Kidney (tissue), 14 donors: ENCODE results near the gene FIGNL2. TPM values are rescaled to one million over a fixed set of nuclear protein-coding genes. Genes with fewer than 3 reads are reported as not detected.

Source experiments
- DNase-seq, 5 donors: peaks; one replicate each; pipeline ENCODE4 v3.0.0-alpha.2; 2013 to 2020
- FAIRE-seq: peaks from 2 replicates; lab custom pipeline; 2012; peaks lifted over from hg19 to GRCh38; lab: Jason Lieb, UNC
- H3K27ac ChIP-seq, 2 donors: one replicate each; pipeline ENCODE4 v1.7.0; 2013; ENCODE audit warnings: low read depth in 2 of 2, low read length in 2 of 2, inconsistent platforms in 1 of 2
- H3K27me3 ChIP-seq: one replicate; pipeline ENCODE4 v1.7.1; 2013; ENCODE audit warnings: low read length, inconsistent platforms; ENCODE audit not compliant: control insufficient read depth, insufficient read depth
- H3K36me3 ChIP-seq, 3 donors: one replicate each; pipeline versions ENCODE4 v1.7.0 to v1.7.1; 2013; ENCODE audit warnings: low read length in 3 of 3, control low read depth in 1 of 3, inconsistent platforms in 1 of 3; ENCODE audit not compliant: insufficient read depth in 3 of 3, control insufficient read depth in 2 of 3
- H3K4me1 ChIP-seq, 3 donors: one replicate each; pipeline versions ENCODE4 v1.7.0 to v1.7.1; 2013; ENCODE audit warnings: low read length in 3 of 3, inconsistent platforms in 1 of 3, low read depth in 1 of 3; ENCODE audit not compliant: control insufficient read depth in 2 of 3, insufficient read depth in 2 of 3
- H3K4me3 ChIP-seq, 3 donors: one replicate each; pipeline versions ENCODE4 v1.7.0 to v1.8.1; 2013; ENCODE audit warnings: low read length in 3 of 3, control low read depth in 1 of 3, inconsistent platforms in 1 of 3
- H3K9ac ChIP-seq, 3 donors: one replicate each; pipeline versions ENCODE4 v1.7.0 to v1.7.1; 2013; ENCODE audit warnings: low read length in 3 of 3, control low read depth in 1 of 3, inconsistent platforms in 1 of 3
- H3K9me3 ChIP-seq, 3 donors: one replicate each; pipeline versions ENCODE4 v1.7.0 to v1.7.1; 2013; ENCODE audit warnings: low read length in 3 of 3, control low read depth in 1 of 3, inconsistent platforms in 1 of 3; ENCODE audit not compliant: control insufficient read depth in 2 of 3, insufficient read depth in 1 of 3
- CTCF ChIP-seq: IDR thresholded peaks from 3 replicates; pipeline ENCODE4 v1.5.1; 2012; ENCODE audit warnings: mild to moderate bottlenecking, moderate library complexity, borderline replicate concordance; ENCODE audit not compliant: insufficient read depth; ENCODE audit errors: extremely low read depth
- intact Hi-C: fragments of 100-400 bp; cut with DNase I; formaldehyde crosslinking; loops from one replicate; pipeline ENCODE4 v1.11.1; 2022
- polyA plus RNA-seq: library from polyadenylated mRNA; stranded (reverse); fragments of 350-450 nt; fragmentation: Illumina TruSeq; extraction: RNeasy Lipid Tissue Mini Kit (QIAGEN cat#74804); gene quantifications from one replicate; pipeline ENCODE4 v1.2.3, GENCODE V29; 2014; ENCODE audit warnings: low read depth, low replicate concordance; ENCODE audit not compliant: insufficient read depth
- total RNA-seq: library from RNA; stranded (reverse); fragmentation: NEBNext Ultra II Directional; extraction: Animal tissue kit (Norgen Biotek cat#: 25700); gene quantifications from one replicate; pipeline ENCODE4 v1.2.1, GENCODE V29; 2021
- donor health status: control.
- donor health status: control.
- donor health status: control.
- donor health status: control.
- donor health status: control.
- donor health status: DM: yes; HTN: yes; CAD: no.
- donor health status: Normal renal cell carcinoma (clear cell type).

The FIGNL2 gene
- total and polyA plus RNA-seq, 2 donors from 2014 or later: 3.1 to 6.1 TPM

- Histone ChIP-seq H3K9me3 (no peaks in the 10 kb centered on the region), H3K9ac (no peak overlapping the region), H3K4me3 (no peak overlapping the region), H3K27ac (no peak overlapping the region), H3K36me3 (no peaks in the 10 kb centered on the region), H3K4me1 (peaks cover 0 to 9% (median 6%) of the 10 kb centered on the region in 3 donors), H3K27me3 (no peaks in the 10 kb centered on the region)
- no peak for TF ChIP-seq CTCF
- DNase-seq: no peak
- intact Hi-C loops: loop anchor here (10.0 kb wide), 1 partner anchor 94 kb away; no protein-coding TSS in a partner anchor
- no peak for FAIRE-seq
Observed at GRCh38 chr12:51890511-51891171, 42.1 kb upstream of the FIGNL2 start.

GRCh38 chr12:51890133-51890464 is 41.6 kb upstream of the FIGNL2 start:
- no peak for TF ChIP-seq CTCF
- Histone ChIP-seq H3K4me1 (peaks cover 0 to 9% (median 1%) of the 10 kb centered on the region in 3 donors), H3K4me3 (no peak overlapping the region), H3K36me3 (no peaks in the 10 kb centered on the region), H3K27me3 (no peaks in the 10 kb centered on the region), H3K27ac (no peak overlapping the region), H3K9me3 (no peaks in the 10 kb centered on the region), H3K9ac (no peak overlapping the region)
- FAIRE-seq (no peak), DNase-seq (no peak)
- intact Hi-C loops: loop anchor here (10.0 kb wide), 1 partner anchor 95 kb away; no protein-coding TSS in a partner anchor

GRCh38 chr12:51889216-51890132 is 41.0 kb upstream of the FIGNL2 start:
- Histone ChIP-seq H3K27me3 (no peaks in the 10 kb centered on the region), H3K4me3 (no peak overlapping the region), H3K9me3 (no peaks in the 10 kb centered on the region), H3K27ac (no peak overlapping the region), H3K36me3 (no peaks in the 10 kb centered on the region), H3K9ac (no peak overlapping the region), H3K4me1 (peaks cover 0 to 6% (median 0%) of the 10 kb centered on the region in 3 donors)
- no peak for FAIRE-seq
- intact Hi-C loops: loop anchor here (10.0 kb wide), 1 partner anchor 95 kb away; no protein-coding TSS in a partner anchor
- no peak for TF ChIP-seq CTCF
- peak in 2 of 5 donors; percentile 56 to 60 for DNase-seq
